ENCODE data around the gene SLC27A3.

Gene SLC27A3

DNA sequence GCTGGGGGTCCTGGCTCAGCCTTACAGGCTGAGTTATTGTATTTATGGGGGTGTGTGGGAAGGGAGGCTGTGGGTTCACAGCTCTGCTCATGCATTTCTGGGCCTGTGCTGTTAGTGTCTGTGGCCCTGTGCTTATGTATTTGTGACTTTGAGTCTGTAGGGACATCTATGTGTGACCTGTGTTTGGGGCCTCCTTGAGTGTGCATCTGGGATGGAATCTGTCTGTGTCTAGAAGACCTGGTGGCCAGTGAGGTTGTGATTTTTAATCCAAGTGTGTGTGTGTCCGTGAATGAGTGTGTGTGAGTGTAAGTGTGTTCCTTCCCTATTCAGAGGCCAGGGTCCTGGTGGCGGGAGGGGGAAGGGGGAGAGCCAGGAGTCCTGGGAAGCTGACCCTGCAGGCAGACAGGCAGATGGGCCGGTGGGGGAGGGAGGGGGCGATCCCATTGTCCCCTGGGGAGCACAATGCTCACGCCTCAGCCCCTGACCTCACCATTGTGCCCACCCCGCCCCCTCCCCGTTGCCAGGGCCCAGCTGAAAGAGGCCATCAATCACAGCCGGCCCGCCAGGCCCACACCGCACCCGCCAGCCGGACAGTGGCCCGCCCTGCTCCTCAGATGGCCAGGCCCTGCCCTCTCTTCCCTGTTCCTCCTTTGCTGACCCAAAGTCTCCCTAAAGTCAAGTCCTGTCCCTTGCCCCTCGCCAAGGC is 19.6 kb downstream of the SLC27A3 start:
- H3K4me1 ChIP-seq (ENCODE audit: control insufficient read depth, insufficient read depth, low read length, poor library complexity, severe bottlenecking), result peaks cover 3% of the 10 kb centered on the region
- 55 to 70% methylated on average over 2 to 9 of the region's 14 CpGs for WGBS, 2 experiments (ENCODE audit: insufficient coverage in 2 of 2)

GRCh38 chr1:153795330-153795837 is 20.2 kb downstream of the SLC27A3 start:
- WGBS, 2 experiments (ENCODE audit: insufficient coverage in 2 of 2), result 85 to 93% methylated on average over 17 to 18 of the region's 18 CpGs
- peak overlapping the region; percentile 36 for H3K27ac ChIP-seq (ENCODE audit: low read depth, low read length, severe bottlenecking)
- H3K36me3 ChIP-seq (ENCODE audit: control insufficient read depth, insufficient read depth, low read length), result no peaks in the 10 kb centered on the region
- H3K9me3 ChIP-seq (ENCODE audit: control insufficient read depth, low read length), result no peaks in the 10 kb centered on the region
- H3K4me1 ChIP-seq (ENCODE audit: control insufficient read depth, insufficient read depth, low read length, poor library complexity, severe bottlenecking), result peaks cover 3% of the 10 kb centered on the region
- no peak overlapping the region for H3K4me3 ChIP-seq (ENCODE audit: extremely low read depth, insufficient read depth, low read length, poor library complexity, severe bottlenecking)

More for the DNA sequence above, 19.6 kb downstream of the SLC27A3 start:
- Histone ChIP-seq H3K9me3 (ENCODE audit: control insufficient read depth, low read length) (no peaks in the 10 kb centered on the region), H3K36me3 (ENCODE audit: control insufficient read depth, insufficient read depth, low read length) (no peaks in the 10 kb centered on the region), H3K27ac (ENCODE audit: low read depth, low read length, severe bottlenecking) (peak overlapping the region; percentile 59), H3K4me3 (ENCODE audit: extremely low read depth, insufficient read depth, low read length, poor library complexity, severe bottlenecking) (no peak overlapping the region)

- 77 to 84% methylated on average over 8 to 9 of the region's 9 CpGs for WGBS, 2 experiments (ENCODE audit: insufficient coverage in 2 of 2)
- Histone ChIP-seq H3K36me3 (ENCODE audit: control insufficient read depth, insufficient read depth, low read length) (no peaks in the 10 kb centered on the region), H3K4me3 (ENCODE audit: extremely low read depth, insufficient read depth, low read length, poor library complexity, severe bottlenecking) (no peak overlapping the region), H3K9me3 (ENCODE audit: control insufficient read depth, low read length) (no peaks in the 10 kb centered on the region), H3K4me1 (ENCODE audit: control insufficient read depth, insufficient read depth, low read length, poor library complexity, severe bottlenecking) (peaks cover 3% of the 10 kb centered on the region), H3K27ac (ENCODE audit: low read depth, low read length, severe bottlenecking) (no peak overlapping the region)
Observed at GRCh38 chr1:153795934-153796785, 21.0 kb downstream of the SLC27A3 start.

DNA sequence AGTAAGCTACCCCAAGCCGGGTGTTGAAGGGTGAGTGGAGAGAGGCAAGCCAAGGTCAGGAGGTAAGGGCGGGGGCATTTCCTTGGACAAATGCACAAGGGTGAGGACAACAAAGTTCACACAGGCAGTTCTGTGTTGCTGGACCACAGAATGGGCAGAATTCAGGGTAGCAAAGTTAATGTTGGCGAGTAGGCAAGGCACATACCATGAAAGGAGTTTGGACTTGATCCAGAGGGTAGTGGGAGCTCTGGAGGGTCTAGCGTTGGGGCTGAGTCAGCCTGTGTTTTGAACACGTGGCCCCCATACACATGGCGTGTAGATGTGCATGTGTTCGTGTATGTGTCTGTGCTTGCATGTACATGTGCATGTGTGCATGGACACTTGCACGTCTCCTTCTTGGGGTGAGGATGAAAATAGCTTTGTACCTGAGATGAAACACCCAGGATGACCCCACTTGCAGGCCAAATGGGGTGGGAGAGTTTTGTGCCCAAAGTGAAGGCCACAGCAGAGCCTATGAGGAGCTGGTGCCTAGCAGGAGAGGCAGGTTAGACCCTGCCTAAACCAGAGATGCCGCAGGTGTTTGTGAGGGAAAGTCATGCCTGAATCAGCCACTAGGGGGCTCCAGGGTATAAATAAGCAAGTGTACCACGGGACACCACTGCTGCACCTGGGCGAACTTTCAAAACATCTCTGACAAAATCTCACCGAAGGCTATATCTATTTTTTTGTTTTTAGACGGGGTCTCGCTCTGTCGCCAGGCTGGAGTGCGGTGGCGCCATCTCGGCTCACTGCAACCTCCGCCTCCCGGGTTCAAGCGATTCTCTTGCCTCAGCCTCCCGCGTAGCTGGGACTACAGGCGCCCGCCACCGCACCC is 21.8 kb downstream of the SLC27A3 start:
- WGBS, 2 experiments (ENCODE audit: insufficient coverage in 2 of 2), result 73 to 75% methylated on average over 17 to 21 of the region's 26 CpGs
- Histone ChIP-seq H3K4me3 (ENCODE audit: extremely low read depth, insufficient read depth, low read length, poor library complexity, severe bottlenecking) (no peak overlapping the region), H3K36me3 (ENCODE audit: control insufficient read depth, insufficient read depth, low read length) (peaks cover 5% of the 10 kb centered on the region), H3K27ac (ENCODE audit: low read depth, low read length, severe bottlenecking) (no peak overlapping the region), H3K4me1 (ENCODE audit: control insufficient read depth, insufficient read depth, low read length, poor library complexity, severe bottlenecking) (peaks cover 3% of the 10 kb centered on the region), H3K9me3 (ENCODE audit: control insufficient read depth, low read length) (no peaks in the 10 kb centered on the region)

GRCh38 chr1:153798468-153798780 is 23.2 kb downstream of the SLC27A3 start:
- 92 to 100% methylated on average over 1 to 3 of the region's 3 CpGs for WGBS, 2 experiments (ENCODE audit: insufficient coverage in 2 of 2)
- H3K36me3 ChIP-seq (ENCODE audit: control insufficient read depth, insufficient read depth, low read length), result peaks cover 13% of the 10 kb centered on the region
- H3K4me1 ChIP-seq (ENCODE audit: control insufficient read depth, insufficient read depth, low read length, poor library complexity, severe bottlenecking), result peaks cover 3% of the 10 kb centered on the region
- H3K9me3 ChIP-seq (ENCODE audit: control insufficient read depth, low read length), result no peaks in the 10 kb centered on the region
- no peak overlapping the region for H3K4me3 ChIP-seq (ENCODE audit: extremely low read depth, insufficient read depth, low read length, poor library complexity, severe bottlenecking)
- no peak overlapping the region for H3K27ac ChIP-seq (ENCODE audit: low read depth, low read length, severe bottlenecking)

DNA sequence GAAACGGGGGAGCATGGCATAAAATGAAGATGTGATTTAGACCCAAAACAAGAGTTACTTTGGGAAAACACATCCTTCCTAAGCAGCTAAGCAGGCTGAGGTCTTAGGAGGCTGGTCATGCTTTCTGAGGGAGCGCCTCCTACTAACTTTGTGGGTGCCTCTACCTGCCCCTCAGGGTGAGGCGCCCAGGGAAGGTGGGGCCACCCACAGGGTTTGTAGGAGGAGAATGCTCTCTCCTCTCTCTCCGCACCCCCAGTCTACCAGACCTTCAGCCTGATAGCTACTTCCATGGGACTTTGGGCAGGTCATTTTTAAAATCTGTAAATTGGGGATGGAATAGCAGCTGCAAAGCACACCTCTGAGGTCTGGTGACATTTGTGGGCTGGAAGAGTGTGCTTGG is 23.8 kb downstream of the SLC27A3 start:
- no peak overlapping the region for H3K27ac ChIP-seq (ENCODE audit: low read depth, low read length, severe bottlenecking)
- H3K4me1 ChIP-seq (ENCODE audit: control insufficient read depth, insufficient read depth, low read length, poor library complexity, severe bottlenecking), result peaks cover 3% of the 10 kb centered on the region
- no peak overlapping the region for H3K4me3 ChIP-seq (ENCODE audit: extremely low read depth, insufficient read depth, low read length, poor library complexity, severe bottlenecking)
- no peaks in the 10 kb centered on the region for H3K9me3 ChIP-seq (ENCODE audit: control insufficient read depth, low read length)
- H3K36me3 ChIP-seq (ENCODE audit: control insufficient read depth, insufficient read depth, low read length), result peaks cover 15% of the 10 kb centered on the region
- WGBS, 2 experiments (ENCODE audit: insufficient coverage in 2 of 2), result 86 to 100% methylated on average over 1 of the region's 4 CpGs

DNA sequence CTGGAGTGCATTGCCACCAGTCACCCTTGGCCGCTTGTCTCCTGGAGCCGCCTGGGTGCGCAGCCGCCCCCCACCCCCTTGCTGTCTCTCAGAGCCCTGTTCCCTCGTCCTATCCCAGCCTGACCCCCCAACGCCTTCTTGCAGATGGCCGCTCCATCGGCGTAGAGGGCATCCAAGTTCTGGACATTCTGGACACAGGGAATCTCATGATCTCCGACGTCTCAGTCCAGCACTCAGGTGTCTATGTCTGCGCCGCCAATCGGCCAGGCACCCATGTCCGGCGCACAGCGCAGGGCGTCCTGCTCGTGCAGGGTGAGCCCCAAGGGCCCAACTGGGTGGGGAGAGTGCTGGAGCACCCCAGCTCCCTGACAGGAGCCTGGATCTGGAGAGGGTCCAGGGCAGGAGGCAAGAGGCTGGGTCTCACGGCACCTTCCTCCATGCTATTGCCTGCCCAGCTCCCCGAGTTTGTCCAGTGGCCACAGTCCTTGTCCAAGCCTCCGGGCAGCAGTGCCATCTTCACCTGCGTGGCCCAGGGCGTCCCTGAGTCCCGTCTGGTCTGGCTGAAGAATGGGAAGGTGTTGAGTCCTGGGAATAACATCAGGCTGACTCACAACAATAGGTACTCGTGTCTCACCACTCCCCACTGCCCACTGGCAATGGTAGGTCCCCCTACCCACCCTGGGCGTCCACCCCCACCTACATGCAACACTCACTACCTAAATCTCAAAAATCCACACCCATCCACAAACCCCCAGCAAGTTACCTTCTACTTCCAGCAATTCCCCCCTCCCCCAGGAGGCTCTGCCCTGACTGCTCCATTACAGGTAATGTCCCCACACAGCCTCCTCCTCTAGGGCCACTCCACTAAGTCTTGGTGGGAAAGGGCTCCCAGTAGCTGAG is 24.6 kb downstream of the SLC27A3 start:
- no peaks in the 10 kb centered on the region for H3K9me3 ChIP-seq (ENCODE audit: control insufficient read depth, low read length)
- peaks cover 21% of the 10 kb centered on the region for H3K36me3 ChIP-seq (ENCODE audit: control insufficient read depth, insufficient read depth, low read length)
- 94 to 99% methylated on average over 17 to 24 of the region's 27 CpGs for WGBS, 2 experiments (ENCODE audit: insufficient coverage in 2 of 2)
- peaks cover 3% of the 10 kb centered on the region for H3K4me1 ChIP-seq (ENCODE audit: control insufficient read depth, insufficient read depth, low read length, poor library complexity, severe bottlenecking)
- no peak overlapping the region for H3K27ac ChIP-seq (ENCODE audit: low read depth, low read length, severe bottlenecking)
- no peak overlapping the region for H3K4me3 ChIP-seq (ENCODE audit: extremely low read depth, insufficient read depth, low read length, poor library complexity, severe bottlenecking)

- H3K27ac ChIP-seq (ENCODE audit: low read depth, low read length, severe bottlenecking), result no peak overlapping the region
- H3K4me1 ChIP-seq (ENCODE audit: control insufficient read depth, insufficient read depth, low read length, poor library complexity, severe bottlenecking), result no peaks in the 10 kb centered on the region
- 95 to 98% methylated on average over 3 to 4 of the region's 7 CpGs for WGBS, 2 experiments (ENCODE audit: insufficient coverage in 2 of 2)
- no peaks in the 10 kb centered on the region for H3K9me3 ChIP-seq (ENCODE audit: control insufficient read depth, low read length)
- no peak overlapping the region for H3K4me3 ChIP-seq (ENCODE audit: extremely low read depth, insufficient read depth, low read length, poor library complexity, severe bottlenecking)
- peaks cover 25% of the 10 kb centered on the region for H3K36me3 ChIP-seq (ENCODE audit: control insufficient read depth, insufficient read depth, low read length)
Observed at GRCh38 chr1:153800516-153800915, 25.3 kb downstream of the SLC27A3 start.

- Histone ChIP-seq H3K27ac (ENCODE audit: low read depth, low read length, severe bottlenecking) (no peak overlapping the region), H3K36me3 (ENCODE audit: control insufficient read depth, insufficient read depth, low read length) (peaks cover 26% of the 10 kb centered on the region), H3K4me3 (ENCODE audit: extremely low read depth, insufficient read depth, low read length, poor library complexity, severe bottlenecking) (no peak overlapping the region), H3K9me3 (ENCODE audit: control insufficient read depth, low read length) (no peaks in the 10 kb centered on the region), H3K4me1 (ENCODE audit: control insufficient read depth, insufficient read depth, low read length, poor library complexity, severe bottlenecking) (no peaks in the 10 kb centered on the region)
- 93 to 97% methylated on average over 5 to 6 of the region's 6 CpGs for WGBS, 2 experiments (ENCODE audit: insufficient coverage in 2 of 2)
Observed at GRCh38 chr1:153801028-153801625, 25.9 kb downstream of the SLC27A3 start.

All from mesodermal cell (in vitro differentiated cells).